HG02588 (cell line): ENCODE results near the gene TSGA10IP.
A peak's percentile ranks its signal among the peaks of the same experiment; 100 is the strongest.

Experiments
- ATAC-seq: cut with Tn5 transposase; IDR thresholded peaks from one replicate; pipeline ENCODE4 v1.9.1; 2021; ENCODE audit warnings: mild to moderate bottlenecking, moderate library complexity; ENCODE audit not compliant: unreplicated experiment

The TSGA10IP gene

GRCh38 chr11:65973439-65974110 is 28.3 kb downstream of the TSGA10IP start:
- ATAC-seq: no peak

DNA sequence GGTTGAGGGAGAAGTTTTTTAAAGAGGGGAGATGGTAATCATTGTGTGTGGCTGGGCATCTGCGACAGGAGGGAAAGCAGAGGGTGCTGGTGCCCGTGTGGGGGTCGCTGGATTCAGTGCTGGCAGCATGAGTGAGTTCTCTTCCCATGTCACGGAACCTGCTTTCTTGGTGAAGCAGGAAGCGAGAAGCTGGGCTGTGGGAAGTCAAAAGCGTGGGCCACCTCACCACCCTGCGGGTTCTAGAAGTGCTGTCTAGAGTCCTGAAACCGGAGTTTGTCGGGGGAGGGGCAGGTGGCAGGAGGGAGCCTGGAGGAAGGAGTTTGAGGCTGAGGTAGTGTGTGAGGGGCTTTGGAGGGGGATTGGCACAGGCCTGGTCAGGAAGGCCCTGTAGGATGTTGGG is 30.5 kb downstream of the TSGA10IP start:
- no peak for ATAC-seq

DNA sequence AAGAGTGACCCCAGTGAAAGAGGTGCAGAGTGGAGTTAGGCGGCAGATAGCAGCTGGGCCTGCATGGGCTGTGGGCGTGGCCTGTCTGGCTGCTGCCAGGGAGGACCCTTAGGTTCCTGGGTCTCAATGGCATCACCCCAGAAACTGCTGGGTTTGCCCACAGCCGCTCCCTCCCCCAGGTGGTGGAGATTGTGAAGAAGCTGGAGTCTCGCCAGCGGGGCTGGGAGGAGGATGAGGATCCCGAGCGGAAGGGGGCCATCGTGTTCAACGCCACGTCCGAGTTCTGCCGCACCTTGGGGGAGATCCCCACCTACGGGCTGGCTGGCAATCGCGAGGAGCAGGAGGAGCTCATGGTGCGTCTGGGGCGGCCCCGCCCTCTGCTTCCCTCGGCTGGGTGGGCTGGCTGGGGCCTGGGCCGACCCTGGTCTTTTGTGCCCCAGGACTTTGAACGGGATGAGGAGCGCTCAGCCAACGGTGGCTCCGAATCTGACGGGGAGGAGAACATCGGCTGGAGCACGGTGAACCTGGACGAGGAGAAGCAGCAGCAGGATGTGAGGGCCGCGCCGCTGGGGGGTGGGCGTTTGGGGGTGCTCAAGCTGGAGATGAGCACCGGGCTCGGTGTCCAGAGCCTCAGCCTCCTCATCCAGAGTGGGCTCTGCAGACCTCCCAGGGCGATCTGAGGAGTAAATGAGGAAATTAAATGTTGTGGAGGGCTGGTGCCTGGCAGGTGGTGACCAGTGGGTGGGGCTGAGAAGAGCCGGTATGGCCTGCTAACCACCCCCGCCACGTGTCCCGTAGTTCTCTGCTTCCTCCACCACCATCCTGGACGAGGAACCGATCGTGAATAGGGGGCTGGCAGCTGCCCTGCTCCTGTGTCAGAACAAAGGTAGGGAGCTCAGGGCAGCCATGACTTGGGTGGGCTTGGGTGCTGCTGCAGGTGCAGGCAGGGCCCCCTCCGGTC is 31.2 kb downstream of the TSGA10IP start:
- no peak for ATAC-seq

DNA sequence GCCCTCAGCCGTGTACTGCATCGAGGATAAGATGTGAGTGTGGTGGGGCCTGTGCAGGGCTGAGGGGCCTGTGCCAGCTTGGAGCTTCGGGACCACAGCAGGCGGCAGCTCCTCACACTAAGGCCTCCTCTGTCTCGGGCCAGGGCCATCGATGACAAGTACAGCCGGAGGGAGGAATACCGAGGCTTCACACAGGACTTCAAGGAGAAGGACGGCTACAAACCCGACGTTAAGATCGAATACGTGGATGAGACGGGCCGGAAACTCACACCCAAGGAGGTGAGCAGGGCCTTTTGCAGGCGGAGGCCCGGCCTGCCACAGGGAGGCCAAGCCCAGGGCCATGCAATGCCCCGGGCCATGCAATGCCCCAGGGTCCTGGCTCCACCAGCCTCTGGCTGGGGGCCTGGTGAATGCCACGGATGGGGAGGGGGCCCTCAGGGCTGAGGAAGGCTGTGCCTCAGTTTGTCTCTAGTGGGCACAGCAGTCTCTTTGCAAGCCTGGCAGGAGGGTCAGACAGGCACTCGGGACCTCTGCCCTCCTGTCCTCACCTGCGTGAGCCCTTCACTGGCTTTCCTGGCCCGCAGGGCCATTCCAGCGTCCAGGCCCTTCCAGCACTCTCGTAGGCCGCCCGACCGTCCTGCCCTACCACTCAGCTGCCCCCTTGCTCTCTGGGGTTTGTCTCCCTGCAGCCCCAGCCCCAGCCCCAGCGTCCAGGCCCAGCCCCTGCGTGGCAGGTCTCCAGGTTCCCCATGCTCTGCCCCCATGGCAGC is 32.5 kb downstream of the TSGA10IP start:
- ATAC-seq: no peak

GRCh38 chr11:65978391-65979238 is 33.3 kb downstream of the TSGA10IP start:
- no peak for ATAC-seq

- ATAC-seq: no peak
These were observed 34.0 kb downstream of the TSGA10IP start for GRCh38 chr11:65979261-65979759.

DNA sequence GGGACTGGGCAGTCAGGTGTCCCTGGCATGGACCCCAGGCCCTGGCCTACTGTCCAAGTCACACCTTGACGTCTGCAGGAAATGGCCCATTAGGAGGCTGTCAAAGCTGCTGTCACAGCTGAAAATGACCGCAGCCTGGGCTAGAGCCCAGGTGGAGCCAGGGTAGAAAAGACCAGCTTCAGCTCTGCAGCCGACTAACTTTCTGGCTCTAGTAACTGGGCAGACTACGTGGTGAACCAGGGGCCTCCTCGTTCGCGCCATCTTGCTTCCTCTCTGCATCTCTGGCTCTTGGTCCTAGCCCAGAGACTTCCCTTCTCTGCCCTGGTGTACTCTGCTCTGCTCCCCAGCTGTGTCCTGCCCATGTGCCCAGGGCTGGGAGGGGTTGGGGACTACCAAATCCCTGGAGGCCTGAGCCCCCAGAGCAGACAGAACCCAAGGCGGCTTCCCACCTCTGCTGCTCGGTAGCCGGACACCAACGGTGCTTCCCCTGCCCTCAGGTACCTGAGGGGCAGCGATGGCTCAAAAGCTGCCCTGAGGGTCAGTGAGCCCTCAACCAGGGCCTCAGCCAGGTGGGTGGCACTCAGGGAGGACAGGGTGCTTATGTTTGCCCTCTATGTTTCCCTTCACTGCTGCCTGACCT is 35.9 kb downstream of the TSGA10IP start:
- ATAC-seq: no peak

- no peak for ATAC-seq
These were observed 36.9 kb downstream of the TSGA10IP start for GRCh38 chr11:65981972-65982823.

GRCh38 chr11:65982824-65983588 is 37.7 kb downstream of the TSGA10IP start:
- ATAC-seq: no peak

DNA sequence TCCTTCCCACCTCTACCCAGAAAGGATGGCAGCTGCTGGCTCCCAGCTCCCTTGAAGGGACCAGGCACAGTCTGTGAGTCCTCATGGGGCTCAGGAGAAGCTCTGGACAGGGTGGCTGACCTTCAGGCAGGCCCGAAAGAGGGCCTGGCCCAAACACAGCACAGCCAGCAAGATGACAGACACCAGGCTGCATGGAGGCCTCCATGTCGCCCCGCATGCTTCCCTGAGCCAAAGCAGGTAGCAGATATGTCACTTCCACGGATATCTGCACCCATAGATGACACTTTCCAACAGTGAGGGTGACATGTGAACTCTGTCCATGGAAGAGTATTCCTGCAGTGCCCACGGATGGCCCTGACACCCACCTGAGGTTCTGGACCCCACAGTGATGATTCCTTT is 38.3 kb downstream of the TSGA10IP start:
- ATAC-seq: no peak

- ATAC-seq: no peak
These were observed 42.1 kb downstream of the TSGA10IP start for GRCh38 chr11:65987336-65987735.

DNA sequence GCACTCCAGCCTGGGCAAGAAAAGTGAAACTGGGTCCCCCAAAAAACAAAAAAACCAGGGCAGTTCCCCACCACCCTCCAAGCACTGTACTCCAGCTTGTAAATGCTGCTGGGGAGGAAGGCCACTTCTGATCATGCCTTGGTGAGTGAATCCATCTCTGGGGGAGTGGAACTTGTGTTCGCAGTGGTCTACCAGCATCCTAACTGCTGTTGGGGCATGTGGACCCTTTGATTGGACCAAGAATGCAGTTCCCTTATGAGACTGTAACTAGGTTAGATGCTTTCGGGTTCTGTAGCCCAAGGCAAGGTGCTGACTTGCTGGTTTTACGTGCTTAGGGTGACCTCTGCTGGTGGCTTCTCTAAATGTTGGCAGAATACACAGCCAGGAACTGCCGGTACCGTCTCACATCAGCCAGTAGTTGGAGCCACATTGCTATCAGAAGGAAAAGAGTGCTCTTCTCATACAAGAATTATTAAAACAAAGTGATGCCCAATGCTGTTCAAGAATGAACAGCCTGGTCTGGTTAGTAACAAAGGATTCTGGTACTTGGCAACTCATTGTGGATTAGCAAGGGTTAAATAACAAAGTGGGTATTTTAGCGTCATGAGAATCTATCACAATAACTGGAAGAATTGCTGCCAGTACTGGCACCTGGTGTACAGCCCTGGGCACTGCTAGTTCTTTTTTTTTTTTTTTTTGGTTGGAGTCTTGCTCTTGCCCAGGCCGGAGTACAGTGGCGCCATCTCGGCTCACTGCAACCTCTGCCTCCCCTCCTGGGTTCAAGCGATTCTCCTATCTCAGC is 43.7 kb downstream of the TSGA10IP start:
- ATAC-seq: peak; percentile 88

DNA sequence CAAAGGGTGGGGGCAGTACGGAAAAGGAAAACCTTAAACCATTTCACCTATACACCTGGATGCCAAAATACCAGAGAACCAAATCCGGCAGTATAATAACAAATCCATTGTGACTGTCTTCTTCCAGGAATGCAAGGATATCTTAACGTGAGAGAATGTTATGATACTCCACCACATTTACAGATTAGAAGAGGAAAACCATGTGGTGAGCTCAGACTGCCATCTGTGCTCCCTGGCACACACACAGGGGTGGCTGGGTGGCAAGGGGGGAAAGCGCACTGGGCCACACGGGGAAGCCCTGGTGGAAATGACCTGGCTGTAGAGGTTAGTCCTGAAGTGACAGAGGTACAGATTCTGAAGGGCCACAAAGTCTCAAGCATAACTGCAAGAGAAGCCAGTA is 46.8 kb downstream of the TSGA10IP start:
- ATAC-seq: no peak

- ATAC-seq: no peak
These were observed 52.0 kb downstream of the TSGA10IP start for GRCh38 chr11:65997286-65997685.

GRCh38 chr11:66001942-66002647 is 56.8 kb downstream of the TSGA10IP start, which contains the start of the genes BANF1 and EIF1AD:
TSS of gene BANF1 (plus strand) at chr11:66002503. CDS start at chr11:66003251, 748 bp downstream.
TSS of gene EIF1AD (minus strand) at chr11:66002157. CDS start at chr11:66000389, 1,768 bp downstream.
- ATAC-seq: peak; percentile 72

DNA sequence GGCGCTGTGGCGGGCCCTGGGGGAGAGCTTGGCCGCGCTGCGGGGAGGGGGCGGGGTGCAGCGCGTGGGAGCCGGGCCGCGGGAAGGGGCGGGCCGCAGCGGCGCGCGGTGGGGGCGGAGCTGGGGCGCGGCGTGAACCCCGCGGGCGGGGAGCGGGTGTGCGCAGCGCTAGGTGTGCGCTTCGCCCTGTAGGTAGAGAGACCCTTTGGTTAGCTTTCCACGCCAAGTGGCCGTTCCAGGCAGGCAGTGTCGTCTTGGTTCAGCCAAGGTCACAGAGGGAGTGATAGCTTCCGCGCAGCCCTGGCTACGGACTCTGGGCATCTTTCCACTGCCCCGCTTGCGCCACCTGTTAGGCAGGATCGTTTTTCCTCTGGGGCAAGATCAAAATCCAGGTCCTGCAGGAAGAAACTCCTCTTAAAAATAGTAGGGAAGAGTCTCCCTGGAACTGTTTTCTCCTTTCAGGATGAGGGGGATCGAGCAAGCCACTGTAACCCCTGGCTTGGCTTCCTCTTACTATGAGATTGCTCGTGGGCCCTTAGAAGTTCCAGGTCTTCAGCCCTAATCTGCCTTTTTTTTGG is 57.5 kb downstream of the TSGA10IP start:
- peak; percentile 47 for ATAC-seq
